ENCODE measurements around the gene VWA3A. TPM values are rescaled to one million over a fixed set of nuclear protein-coding genes. Genes with fewer than 3 reads are reported as not detected.
A peak's percentile ranks its signal among the peaks of the same experiment; 100 is the strongest.

The VWA3A gene
- total and polyA plus RNA-seq, 3 experiments from 2014 or later = 0.04 to 0.16 TPM; not detected in 1

DNA sequence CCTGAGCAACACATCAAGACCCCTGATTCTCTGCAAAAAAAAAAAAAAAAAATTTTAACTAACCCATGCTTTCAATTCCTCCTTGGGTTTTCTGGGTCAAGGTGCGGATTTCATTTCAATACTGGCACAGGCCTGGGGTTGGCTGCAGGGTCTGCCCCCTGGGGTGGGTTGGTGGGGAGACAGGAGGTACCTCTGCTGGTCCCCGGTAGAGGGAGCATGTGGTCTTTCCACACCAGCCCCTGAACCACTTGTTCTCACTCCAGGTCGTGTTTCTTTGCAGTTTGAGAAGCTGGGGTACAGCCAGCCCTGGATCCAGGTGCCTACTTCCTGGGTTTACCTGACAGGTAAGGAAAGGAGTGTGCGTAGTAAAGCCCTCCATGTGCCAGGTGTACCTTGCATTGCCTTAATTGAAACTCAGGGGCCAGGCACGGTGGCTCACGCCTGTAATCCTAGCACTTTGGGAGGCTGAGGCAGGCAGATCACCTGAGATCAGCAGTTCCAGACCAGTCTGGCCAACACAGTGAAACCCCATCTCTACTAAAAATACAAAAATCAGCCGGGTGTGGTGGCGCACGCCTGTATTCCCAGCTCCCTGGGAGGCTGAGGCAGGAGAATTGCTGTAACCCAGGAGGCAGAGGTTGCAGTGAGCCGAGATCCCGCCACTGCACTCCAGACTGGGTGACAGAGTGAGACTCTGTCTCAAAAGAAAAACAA is 91.7 kb downstream of the VWA3A start:
- H3K4me1 Mint-ChIP-seq = peaks cover 11 to 19% (median 12%) of the 10 kb centered on the region in 3 donors
- peaks cover 18% of the 10 kb centered on the region for H3K4me1 ChIP-seq (ENCODE audit: insufficient read depth, low read length)

DNA sequence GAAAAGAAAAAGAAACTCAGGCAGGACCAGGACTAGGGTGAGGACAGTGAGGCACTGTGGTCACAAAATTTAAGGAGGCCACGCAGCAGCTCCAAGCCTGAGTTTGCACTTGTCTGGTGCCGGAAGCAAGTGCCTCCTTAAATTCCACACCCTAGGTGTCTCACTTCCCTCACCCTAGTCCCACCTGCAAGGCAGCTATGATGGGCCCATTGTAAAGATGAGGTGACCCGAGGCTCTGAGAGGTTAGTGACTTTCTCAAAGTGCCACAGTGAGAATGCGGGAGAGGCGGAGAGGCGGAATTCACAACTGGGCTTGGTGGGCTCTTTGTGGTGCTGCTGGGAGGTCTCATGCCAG is 92.3 kb downstream of the VWA3A start:
- no peaks in the 10 kb centered on the region for H3K9me3 Mint-ChIP-seq
- peak overlapping the region in 3 of 8 donors; percentile 8 to 91 (median 14) for H3K27ac Mint-ChIP-seq
- no peaks in the 10 kb centered on the region for H3K27me3 ChIP-seq (ENCODE audit: insufficient read depth, low read length, poor library complexity, severe bottlenecking)
- no peak overlapping the region for H3K27ac ChIP-seq (ENCODE audit: low read depth, low read length)
- H3K9me3 ChIP-seq (ENCODE audit: low read length) = no peaks in the 10 kb centered on the region
- no peaks in the 10 kb centered on the region for H3K27me3 Mint-ChIP-seq
- ChIA-PET POLR2A (no interaction called here), CTCF (interaction anchor here (0.9 to 8.4 kb wide), 5 partner anchors 8 to 179 kb away, joined by 3 to 115 read pairs (median 4); partner anchors contain the start of genes EEF2K and MOSMO)
- DNase-seq = no peak
- H3K4me1 ChIP-seq (ENCODE audit: insufficient read depth, low read length) = peaks cover 23% of the 10 kb centered on the region
- no peaks in the 10 kb centered on the region for H3K36me3 ChIP-seq (ENCODE audit: insufficient read depth, low read length)
- H3K4me1 Mint-ChIP-seq = peaks cover 17 to 25% (median 17%) of the 10 kb centered on the region in 3 donors
- H3K36me3 Mint-ChIP-seq = peaks cover 0 to under 1% (median 0%) of the 10 kb centered on the region in 3 donors
- no peak overlapping the region for H3K4me3 Mint-ChIP-seq
- H3K4me3 ChIP-seq (ENCODE audit: low read length) = no peak overlapping the region

More for the DNA sequence above, 91.7 kb downstream of the VWA3A start:
- Histone ChIP-seq H3K9me3 (ENCODE audit: low read length) (no peaks in the 10 kb centered on the region), H3K27me3 (ENCODE audit: insufficient read depth, low read length, poor library complexity, severe bottlenecking) (no peaks in the 10 kb centered on the region), H3K27ac (ENCODE audit: low read depth, low read length) (no peak overlapping the region), H3K4me3 (ENCODE audit: low read length) (no peak overlapping the region), H3K36me3 (ENCODE audit: insufficient read depth, low read length) (no peaks in the 10 kb centered on the region)
- no peaks in the 10 kb centered on the region for H3K9me3 Mint-ChIP-seq
- ChIA-PET CTCF (interaction anchor here (0.9 to 1.9 kb wide), 4 partner anchors 9 to 103 kb away, joined by 3 to 6 read pairs (median 4); partner anchors contain the start of gene EEF2K), POLR2A (interaction anchor here (0.5 kb wide), 1 partner anchor 182 kb away, joined by 5 read pairs; no protein-coding TSS in a partner anchor)
- peak overlapping the region in 1 of 8 donors; percentile 91 for H3K27ac Mint-ChIP-seq
- DNase-seq = peak in 1 of 5 donors; percentile 24
- no peaks in the 10 kb centered on the region for H3K27me3 Mint-ChIP-seq
- H3K36me3 Mint-ChIP-seq = no peaks in the 10 kb centered on the region
- no peak overlapping the region for H3K4me3 Mint-ChIP-seq

DNA sequence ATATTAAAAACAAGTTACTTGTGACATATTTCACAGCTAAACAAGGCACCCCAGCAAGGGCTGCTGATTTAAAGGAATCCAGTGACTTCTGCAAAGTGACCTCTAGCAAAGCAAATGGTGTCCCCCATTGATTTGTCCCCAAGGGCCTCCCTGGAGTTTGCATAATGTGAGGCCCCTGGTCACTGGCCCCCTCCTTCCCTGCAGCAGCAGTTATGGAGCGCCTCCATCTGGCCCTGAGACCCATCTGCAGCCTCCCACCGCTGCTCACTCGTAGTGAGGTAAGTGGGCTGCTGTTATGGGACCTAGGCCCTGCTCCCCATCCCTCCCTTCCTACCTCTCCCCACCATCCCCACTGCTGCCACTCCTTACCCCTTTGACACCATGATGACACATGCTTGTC is 94.2 kb downstream of the VWA3A start:
- Histone ChIP-seq H3K4me1 (ENCODE audit: insufficient read depth, low read length) (peaks cover 30% of the 10 kb centered on the region), H3K27me3 (ENCODE audit: insufficient read depth, low read length, poor library complexity, severe bottlenecking) (no peaks in the 10 kb centered on the region), H3K36me3 (ENCODE audit: insufficient read depth, low read length) (no peaks in the 10 kb centered on the region), H3K4me3 (ENCODE audit: low read length) (no peak overlapping the region), H3K9me3 (ENCODE audit: low read length) (no peaks in the 10 kb centered on the region), H3K27ac (ENCODE audit: low read depth, low read length) (no peak overlapping the region)
- Mint-ChIP-seq H3K9me3 (no peaks in the 10 kb centered on the region), H3K4me3 (no peak overlapping the region), H3K27me3 (peaks cover 0 to 6% of the 10 kb centered on the region in 2 donors), H3K4me1 (peaks cover 23 to 41% (median 24%) of the 10 kb centered on the region in 3 donors), H3K36me3 (peaks cover 0 to 9% (median 0%) of the 10 kb centered on the region in 3 donors), H3K27ac (peak overlapping the region in 7 of 8 donors; percentile 21 to 99 (median 68))
- POLR2A ChIA-PET = no interaction called here
- DNase-seq = no peak
- CTCF ChIA-PET = interaction anchor here (1.2 to 8.4 kb wide), 3 partner anchors 109 to 188 kb away, joined by 4 to 115 read pairs (median 51); partner anchors contain the start of genes MOSMO and PDZD9

DNA sequence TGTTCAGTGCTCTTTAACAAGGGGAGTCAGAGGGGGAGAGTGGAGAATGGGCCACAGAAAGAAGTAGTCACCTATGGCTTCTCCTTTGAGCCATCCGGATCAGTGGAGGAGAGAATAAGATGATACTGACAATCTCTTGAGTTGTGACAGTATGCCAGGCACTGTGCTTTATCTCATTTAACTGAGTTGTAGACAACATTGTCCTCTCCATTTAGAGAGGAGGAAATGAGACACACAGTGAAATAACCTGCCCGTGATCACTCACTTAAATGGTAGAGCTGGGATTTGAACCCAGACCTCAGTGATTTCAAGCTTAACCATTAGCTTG is 95.9 kb downstream of the VWA3A start:
- peaks cover 0 to 8% of the 10 kb centered on the region in 2 donors for H3K27me3 Mint-ChIP-seq
- POLR2A ChIA-PET = interaction anchor here (0.7 to 2.2 kb wide), 5 partner anchors 79 to 228 kb away, joined by 3 to 19 read pairs (median 3); partner anchors contain the start of gene MOSMO
- peak overlapping the region in 1 of 7 donors; percentile 26 for H3K4me3 Mint-ChIP-seq
- H3K9me3 Mint-ChIP-seq = no peaks in the 10 kb centered on the region
- Histone ChIP-seq H3K9me3 (ENCODE audit: low read length) (no peaks in the 10 kb centered on the region), H3K27ac (ENCODE audit: low read depth, low read length) (no peak overlapping the region), H3K36me3 (ENCODE audit: insufficient read depth, low read length) (no peaks in the 10 kb centered on the region), H3K4me3 (ENCODE audit: low read length) (no peak overlapping the region), H3K4me1 (ENCODE audit: insufficient read depth, low read length) (peaks cover 47% of the 10 kb centered on the region), H3K27me3 (ENCODE audit: insufficient read depth, low read length, poor library complexity, severe bottlenecking) (no peaks in the 10 kb centered on the region)
- DNase-seq = no peak
- peak overlapping the region; percentile 98 to 100 (median 99) for H3K27ac Mint-ChIP-seq
- peaks cover 37 to 58% (median 41%) of the 10 kb centered on the region in 3 donors for H3K4me1 Mint-ChIP-seq
- peaks cover 0 to 9% (median 0%) of the 10 kb centered on the region in 3 donors for H3K36me3 Mint-ChIP-seq
- CTCF ChIA-PET = interaction anchor here (0.7 to 8.4 kb wide), 24 partner anchors 8 to 527 kb away, joined by 3 to 115 read pairs (median 5); partner anchors contain the start of genes EEF2K, MOSMO, PDZD9 and POLR3E

DNA sequence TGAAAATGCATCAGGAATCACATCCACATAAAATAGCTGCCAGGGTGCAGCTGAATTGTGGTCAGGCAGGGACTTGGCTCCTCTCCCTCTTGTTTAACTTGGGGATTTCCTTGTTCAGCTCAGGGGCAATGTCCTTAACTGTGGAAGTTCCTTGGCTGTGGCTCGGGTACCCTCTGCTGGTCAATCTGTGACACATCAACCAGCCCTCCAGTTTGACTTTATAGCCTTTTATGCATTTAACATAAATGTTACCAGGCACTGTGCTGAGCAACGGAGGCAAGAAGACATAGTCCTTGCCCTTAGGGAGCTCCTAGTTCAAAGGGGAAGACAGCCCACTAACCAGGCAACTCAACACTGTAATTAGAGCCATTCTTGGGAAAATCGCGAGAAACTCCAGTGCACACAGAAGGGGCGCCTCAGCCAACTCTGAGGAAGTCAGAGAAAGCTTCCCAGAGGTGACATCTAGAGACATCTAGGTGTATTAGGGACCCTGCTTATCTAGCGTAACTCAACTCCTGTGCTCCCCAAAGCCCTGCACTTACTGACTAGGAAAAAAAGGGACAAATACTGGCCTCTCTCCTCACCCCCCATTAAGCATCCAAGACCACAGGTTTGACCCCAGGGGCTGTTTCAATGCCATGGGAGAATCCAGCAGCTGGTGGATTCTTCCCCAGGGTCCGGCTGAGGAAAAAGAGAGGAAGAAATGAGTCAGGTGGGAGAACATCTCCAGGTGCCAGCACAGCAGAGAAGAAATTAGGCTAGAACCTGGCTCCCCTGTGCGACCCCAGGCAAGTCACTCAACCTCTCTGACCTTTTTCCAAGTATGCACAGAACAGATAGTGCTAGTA is 96.5 kb downstream of the VWA3A start:
- H3K36me3 ChIP-seq (ENCODE audit: insufficient read depth, low read length) = no peaks in the 10 kb centered on the region
- Mint-ChIP-seq H3K36me3 (peaks cover 0 to 9% (median 4%) of the 10 kb centered on the region in 3 donors), H3K9me3 (peaks cover 0 to 5% (median 0%) of the 10 kb centered on the region in 5 donors), H3K27me3 (peaks cover 0 to 8% of the 10 kb centered on the region in 2 donors), H3K27ac (peak overlapping the region; percentile 98 to 100 (median 99)), H3K4me1 (peaks cover 42 to 64% (median 47%) of the 10 kb centered on the region in 3 donors), H3K4me3 (peak overlapping the region; percentile 87 to 97 (median 94))
- CTCF ChIA-PET = interaction anchor here (0.7 to 8.4 kb wide), 25 partner anchors 9 to 528 kb away, joined by 3 to 115 read pairs (median 5); partner anchors contain the start of genes EEF2K, MOSMO, PDZD9 and POLR3E
- H3K27ac ChIP-seq (ENCODE audit: low read depth, low read length) = peak overlapping the region; percentile 99
- H3K27me3 ChIP-seq (ENCODE audit: insufficient read depth, low read length, poor library complexity, severe bottlenecking) = no peaks in the 10 kb centered on the region
- H3K4me3 ChIP-seq (ENCODE audit: low read length) = peak overlapping the region; percentile 51
- H3K9me3 ChIP-seq (ENCODE audit: low read length) = no peaks in the 10 kb centered on the region
- peak; percentile 44 to 78 (median 68) for DNase-seq
- H3K4me1 ChIP-seq (ENCODE audit: insufficient read depth, low read length) = peaks cover 53% of the 10 kb centered on the region
- POLR2A ChIA-PET = interaction anchor here (0.7 to 2.2 kb wide), 7 partner anchors 17 to 229 kb away, joined by 3 to 19 read pairs (median 4); partner anchors contain the start of genes EEF2K and MOSMO

DNA sequence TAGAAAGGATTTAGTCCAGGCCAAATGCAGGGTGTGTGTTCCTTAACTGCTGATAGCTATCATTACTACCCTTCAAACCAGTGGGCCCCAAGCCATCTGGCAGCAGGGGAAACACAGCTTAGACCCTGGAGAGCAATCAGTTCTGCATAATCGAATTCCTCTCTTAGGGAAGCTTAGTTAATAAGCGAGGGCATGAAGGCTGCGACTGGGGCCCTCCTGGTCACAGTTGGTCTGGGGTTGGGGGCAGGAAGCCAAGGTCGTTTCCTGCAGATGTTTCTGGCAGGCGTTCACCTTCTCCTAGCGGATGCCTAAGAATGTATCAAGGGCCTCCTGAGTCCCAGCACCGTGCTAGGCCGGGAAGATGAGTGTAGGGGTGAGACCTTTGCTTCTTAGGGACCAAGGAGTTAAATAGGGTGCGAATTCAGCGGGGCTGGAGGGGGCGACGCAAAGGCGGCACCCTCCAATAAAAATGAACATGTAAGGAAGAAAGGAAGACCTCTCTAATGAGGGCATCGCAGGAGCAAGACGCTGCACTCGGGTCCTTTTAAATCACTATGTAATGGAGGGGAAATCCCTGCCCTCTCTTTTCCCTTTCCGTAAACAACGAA is 97.2 kb downstream of the VWA3A start:
- DNase-seq = peak in 2 of 5 donors; percentile 24 to 36
- peak overlapping the region; percentile 51 for H3K4me3 ChIP-seq (ENCODE audit: low read length)

More for the DNA sequence above, 97.2 kb downstream of the VWA3A start:
- peak overlapping the region; percentile 87 to 97 (median 94) for H3K4me3 Mint-ChIP-seq
- CTCF ChIA-PET = interaction anchor here (0.7 to 8.4 kb wide), 15 partner anchors 9 to 238 kb away, joined by 3 to 115 read pairs (median 7); partner anchors contain the start of genes EEF2K, MOSMO, PDZD9 and POLR3E
- POLR2A ChIA-PET = interaction anchor here (0.5 to 2.2 kb wide), 8 partner anchors 17 to 529 kb away, joined by 3 to 19 read pairs (median 4); partner anchors contain the start of genes EEF2K, MOSMO and POLR3E
- H3K9me3 Mint-ChIP-seq = peaks cover 0 to 7% (median 0%) of the 10 kb centered on the region in 5 donors
- Histone ChIP-seq H3K9me3 (ENCODE audit: low read length) (no peaks in the 10 kb centered on the region), H3K4me1 (ENCODE audit: insufficient read depth, low read length) (peaks cover 59% of the 10 kb centered on the region), H3K27ac (ENCODE audit: low read depth, low read length) (peak overlapping the region; percentile 99), H3K27me3 (ENCODE audit: insufficient read depth, low read length, poor library complexity, severe bottlenecking) (no peaks in the 10 kb centered on the region), H3K36me3 (ENCODE audit: insufficient read depth, low read length) (no peaks in the 10 kb centered on the region)
- H3K27ac Mint-ChIP-seq = peak overlapping the region; percentile 98 to 100 (median 99)
- peaks cover 0 to 9% (median 5%) of the 10 kb centered on the region in 3 donors for H3K36me3 Mint-ChIP-seq
- H3K27me3 Mint-ChIP-seq = peaks cover 0 to 8% of the 10 kb centered on the region in 2 donors
- H3K4me1 Mint-ChIP-seq = peaks cover 46 to 69% (median 55%) of the 10 kb centered on the region in 3 donors
